ENCODE results near the gene INPP5D. TPM values are rescaled to one million over a fixed set of nuclear protein-coding genes. Genes with fewer than 3 reads are reported as not detected.
A peak's percentile ranks its signal among the peaks of the same experiment; 100 is the strongest.

INPP5D gene
- total RNA-seq, 1 donor from 2014 or later = 0.28 TPM

DNA sequence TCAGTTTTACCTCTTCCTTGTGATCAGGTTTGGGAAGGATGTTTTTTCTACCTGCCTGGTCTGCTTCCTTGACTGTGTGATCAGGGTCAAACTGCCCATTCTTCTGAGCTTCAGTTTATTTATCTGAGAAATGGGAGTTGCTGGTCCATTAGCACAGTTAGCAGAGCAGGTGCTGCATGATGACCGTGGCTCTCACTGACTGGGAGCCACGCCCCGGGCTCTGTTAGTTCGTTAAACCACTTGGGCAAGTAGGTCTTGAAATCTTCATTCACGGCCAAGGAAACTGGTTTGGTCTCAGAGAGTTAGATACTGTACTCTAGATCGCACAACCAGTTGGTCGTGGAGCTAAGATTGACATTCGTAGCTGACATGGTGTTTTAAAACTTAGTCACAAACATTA is 41.7 kb downstream of the INPP5D start:
- Mint-ChIP-seq H3K4me1 (peaks cover 4% of the 10 kb centered on the region), H3K9me3 (no peaks in the 10 kb centered on the region), H3K27me3 (ENCODE audit: low read depth) (no peaks in the 10 kb centered on the region), H3K36me3 (ENCODE audit: low read depth) (no peaks in the 10 kb centered on the region), H3K27ac (ENCODE audit: unreplicated experiment) (no peak overlapping the region), H3K4me3 (no peak overlapping the region)
- TF ChIP-seq, protein P1, sequence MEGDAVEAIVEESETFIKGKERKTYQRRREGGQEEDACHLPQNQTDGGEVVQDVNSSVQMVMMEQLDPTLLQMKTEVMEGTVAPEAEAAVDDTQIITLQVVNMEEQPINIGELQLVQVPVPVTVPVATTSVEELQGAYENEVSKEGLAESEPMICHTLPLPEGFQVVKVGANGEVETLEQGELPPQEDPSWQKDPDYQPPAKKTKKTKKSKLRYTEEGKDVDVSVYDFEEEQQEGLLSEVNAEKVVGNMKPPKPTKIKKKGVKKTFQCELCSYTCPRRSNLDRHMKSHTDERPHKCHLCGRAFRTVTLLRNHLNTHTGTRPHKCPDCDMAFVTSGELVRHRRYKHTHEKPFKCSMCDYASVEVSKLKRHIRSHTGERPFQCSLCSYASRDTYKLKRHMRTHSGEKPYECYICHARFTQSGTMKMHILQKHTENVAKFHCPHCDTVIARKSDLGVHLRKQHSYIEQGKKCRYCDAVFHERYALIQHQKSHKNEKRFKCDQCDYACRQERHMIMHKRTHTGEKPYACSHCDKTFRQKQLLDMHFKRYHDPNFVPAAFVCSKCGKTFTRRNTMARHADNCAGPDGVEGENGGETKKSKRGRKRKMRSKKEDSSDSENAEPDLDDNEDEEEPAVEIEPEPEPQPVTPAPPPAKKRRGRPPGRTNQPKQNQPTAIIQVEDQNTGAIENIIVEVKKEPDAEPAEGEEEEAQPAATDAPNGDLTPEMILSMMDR (conservative IDR thresholded peaks at IDR 0.05) = no peak
- no peak for DNase-seq (ENCODE audit: low read depth, low spot score)

- DNase-seq (ENCODE audit: low read depth, low spot score) = no peak
- Mint-ChIP-seq H3K27ac (ENCODE audit: unreplicated experiment) (no peak overlapping the region), H3K27me3 (ENCODE audit: low read depth) (peaks cover 12% of the 10 kb centered on the region), H3K36me3 (ENCODE audit: low read depth) (no peaks in the 10 kb centered on the region), H3K4me1 (peaks cover 4% of the 10 kb centered on the region), H3K4me3 (no peak overlapping the region), H3K9me3 (no peaks in the 10 kb centered on the region)
- TF ChIP-seq, protein P1 (conservative IDR thresholded peaks at IDR 0.05) = no peak
These were observed 45.2 kb downstream of the INPP5D start for GRCh38 chr2:233105156-233105895.

GRCh38 chr2:233105930-233106329 is 45.8 kb downstream of the INPP5D start:
- Mint-ChIP-seq H3K36me3 (ENCODE audit: low read depth) (no peaks in the 10 kb centered on the region), H3K4me1 (peaks cover 4% of the 10 kb centered on the region), H3K27me3 (ENCODE audit: low read depth) (peaks cover 12% of the 10 kb centered on the region), H3K27ac (ENCODE audit: unreplicated experiment) (no peak overlapping the region), H3K9me3 (no peaks in the 10 kb centered on the region), H3K4me3 (no peak overlapping the region)
- no peak for DNase-seq (ENCODE audit: low read depth, low spot score)
- TF ChIP-seq, protein P1 (conservative IDR thresholded peaks at IDR 0.05) = no peak

DNA sequence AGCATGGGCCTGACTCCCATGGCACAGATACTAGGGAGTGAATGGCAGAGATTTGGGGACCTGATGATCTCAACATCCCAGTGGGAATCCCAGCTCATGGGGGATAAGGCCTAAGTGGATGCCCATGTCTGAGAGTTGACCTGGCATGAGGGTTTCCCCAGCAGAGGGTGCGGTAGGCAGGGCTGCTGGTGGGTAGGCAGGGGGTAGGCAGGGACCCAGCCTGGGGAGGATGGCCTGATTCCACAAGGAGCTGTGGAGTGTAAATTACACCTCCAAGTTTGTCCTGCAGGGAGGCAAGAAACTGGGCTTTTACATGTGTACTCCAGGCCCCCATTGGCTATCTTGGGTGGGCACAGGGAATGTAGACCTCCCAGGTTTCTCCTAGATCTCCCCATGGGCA is 46.9 kb downstream of the INPP5D start:
- no peaks in the 10 kb centered on the region for H3K36me3 Mint-ChIP-seq (ENCODE audit: low read depth)
- TF ChIP-seq, protein P1 (conservative IDR thresholded peaks at IDR 0.05) = no peak

DNA sequence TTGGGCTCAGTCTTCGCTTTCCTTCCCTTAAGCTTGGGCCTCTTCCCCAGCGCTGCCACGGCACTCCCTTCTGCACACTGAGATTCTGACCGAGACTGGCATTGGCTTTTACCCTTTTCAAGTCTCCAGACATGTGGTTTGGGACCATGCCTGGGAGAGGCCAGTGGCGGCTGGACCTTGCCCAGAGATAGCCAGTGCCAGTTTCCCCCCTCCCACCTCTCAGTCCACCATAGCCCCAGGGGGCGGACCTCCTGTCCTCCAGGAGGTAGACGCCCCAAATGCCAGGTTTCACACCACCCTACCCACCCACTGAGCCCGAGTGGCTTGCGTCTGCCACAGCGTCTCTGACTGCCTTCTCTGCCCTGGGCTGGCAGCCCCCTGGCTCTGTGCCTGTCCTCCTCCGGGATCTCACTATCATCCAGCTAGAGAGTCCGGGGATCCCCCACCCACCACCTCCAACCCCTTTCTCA is 47.7 kb downstream of the INPP5D start:
- Mint-ChIP-seq H3K27ac (ENCODE audit: unreplicated experiment) (no peak overlapping the region), H3K36me3 (ENCODE audit: low read depth) (no peaks in the 10 kb centered on the region), H3K27me3 (ENCODE audit: low read depth) (peaks cover 12% of the 10 kb centered on the region), H3K4me3 (no peak overlapping the region), H3K9me3 (no peaks in the 10 kb centered on the region), H3K4me1 (peaks cover 3% of the 10 kb centered on the region)
- DNase-seq (ENCODE audit: low read depth, low spot score) = no peak
- TF ChIP-seq, protein P1 (conservative IDR thresholded peaks at IDR 0.05) = no peak

More for the DNA sequence above, 46.9 kb downstream of the INPP5D start:
- no peak for DNase-seq (ENCODE audit: low read depth, low spot score)
- H3K27ac Mint-ChIP-seq (ENCODE audit: unreplicated experiment) = peak overlapping the region; percentile 15
- H3K27me3 Mint-ChIP-seq (ENCODE audit: low read depth) = peaks cover 12% of the 10 kb centered on the region
- no peaks in the 10 kb centered on the region for H3K9me3 Mint-ChIP-seq
- peaks cover 4% of the 10 kb centered on the region for H3K4me1 Mint-ChIP-seq
- no peak overlapping the region for H3K4me3 Mint-ChIP-seq

Data from neural crest cell (in vitro differentiated cells).